Measurements from ENCODE around the gene GCSAML. TPM values are rescaled to one million over a fixed set of nuclear protein-coding genes. Genes with fewer than 3 reads are reported as not detected.
"Not testable (repeated sequence)": the region's sequence is repeated elsewhere in the genome, so short reads cannot be mapped to it uniquely, and the experiment has no call there.

GCSAML gene
- total RNA-seq, result 1 to 10 TPM in 1 of 3 donors, under 1 TPM in 2; 0.05 to 2.4 (median 0.37) TPM

GRCh38 chr1:247548769-247549182 lies at the start of gene GCSAML:
TSS of gene GCSAML (plus strand) at chr1:247549134. CDS start at chr1:247549192, 58 bp downstream.
- H3K4me1 Mint-ChIP-seq (ENCODE audit: low read depth), result peaks cover 6% of the 10 kb centered on the region
- DNase-seq (no peak), ATAC-seq (no peak)
- peaks cover 20% of the 10 kb centered on the region for H3K27me3 Mint-ChIP-seq (ENCODE audit: low read depth)
- no peaks in the 10 kb centered on the region for H3K9me3 Mint-ChIP-seq
- no peaks in the 10 kb centered on the region for H3K36me3 Mint-ChIP-seq (ENCODE audit: insufficient read depth)
- H3K4me3 Mint-ChIP-seq, result no peak within 1 kb of the TSS

- no peaks in the 10 kb centered on the region for H3K4me1 Mint-ChIP-seq (ENCODE audit: low read depth)
- H3K27me3 Mint-ChIP-seq (ENCODE audit: low read depth), result peaks cover 2% of the 10 kb centered on the region
- H3K9me3 Mint-ChIP-seq, result no peaks in the 10 kb centered on the region
- no peaks in the 10 kb centered on the region for H3K36me3 Mint-ChIP-seq (ENCODE audit: insufficient read depth)
- no peak overlapping the region for H3K4me3 Mint-ChIP-seq
- ATAC-seq (no peak), DNase-seq (no peak)
These were observed 48.1 kb upstream of the GCSAML start for GRCh38 chr1:247500865-247501264.

GRCh38 chr1:247506831-247507230 lies 42.1 kb upstream of the GCSAML start:
- H3K27me3 Mint-ChIP-seq (ENCODE audit: low read depth), result peaks cover 2% of the 10 kb centered on the region
- ATAC-seq, result no peak
- no peaks in the 10 kb centered on the region for H3K36me3 Mint-ChIP-seq (ENCODE audit: insufficient read depth)
- H3K4me3 Mint-ChIP-seq, result no peak overlapping the region
- no peaks in the 10 kb centered on the region for H3K9me3 Mint-ChIP-seq
- no peak for DNase-seq
- no peaks in the 10 kb centered on the region for H3K4me1 Mint-ChIP-seq (ENCODE audit: low read depth)

- Mint-ChIP-seq H3K4me3 (no peak overlapping the region), H3K9me3 (no peaks in the 10 kb centered on the region), H3K4me1 (ENCODE audit: low read depth) (no peaks in the 10 kb centered on the region), H3K36me3 (ENCODE audit: insufficient read depth) (peaks cover 1% of the 10 kb centered on the region), H3K27me3 (ENCODE audit: low read depth) (peaks cover 16% of the 10 kb centered on the region)
- ATAC-seq (peak in 1 of 2 donors; percentile 48), DNase-seq (no peak)
These were observed 30.9 kb upstream of the GCSAML start for GRCh38 chr1:247517795-247518612.

GRCh38 chr1:247518613-247518891 lies 30.4 kb upstream of the GCSAML start:
- Mint-ChIP-seq H3K4me1 (ENCODE audit: low read depth) (no peaks in the 10 kb centered on the region), H3K9me3 (no peaks in the 10 kb centered on the region), H3K27me3 (ENCODE audit: low read depth) (peaks cover 16% of the 10 kb centered on the region), H3K36me3 (ENCODE audit: insufficient read depth) (peaks cover 1% of the 10 kb centered on the region), H3K4me3 (no peak overlapping the region)
- DNase-seq (no peak), ATAC-seq (no peak)

GRCh38 chr1:247521886-247522285 lies 27.0 kb upstream of the GCSAML start:
- not testable (repeated sequence) for H3K9me3 Mint-ChIP-seq; ATAC-seq; DNase-seq; H3K27me3 Mint-ChIP-seq (ENCODE audit: low read depth); H3K4me3 Mint-ChIP-seq; H3K4me1 Mint-ChIP-seq (ENCODE audit: low read depth); H3K36me3 Mint-ChIP-seq (ENCODE audit: insufficient read depth)

- no peak for DNase-seq
- peak; percentile 38 to 67 for ATAC-seq
- no peaks in the 10 kb centered on the region for H3K9me3 Mint-ChIP-seq
- H3K4me3 Mint-ChIP-seq, result no peak overlapping the region
- peaks cover 7% of the 10 kb centered on the region for H3K27me3 Mint-ChIP-seq (ENCODE audit: low read depth)
- no peaks in the 10 kb centered on the region for H3K4me1 Mint-ChIP-seq (ENCODE audit: low read depth)
- H3K36me3 Mint-ChIP-seq (ENCODE audit: insufficient read depth), result no peaks in the 10 kb centered on the region
These were observed 20.0 kb upstream of the GCSAML start for GRCh38 chr1:247528812-247529474.

- Mint-ChIP-seq H3K27me3 (ENCODE audit: low read depth) (peaks cover 7% of the 10 kb centered on the region), H3K4me1 (ENCODE audit: low read depth) (no peaks in the 10 kb centered on the region), H3K9me3 (no peaks in the 10 kb centered on the region), H3K36me3 (ENCODE audit: insufficient read depth) (no peaks in the 10 kb centered on the region), H3K4me3 (no peak overlapping the region)
- DNase-seq, result no peak
- ATAC-seq, result no peak
These were observed 19.1 kb upstream of the GCSAML start for GRCh38 chr1:247529771-247530355.

- DNase-seq (no peak), ATAC-seq (no peak)
- Mint-ChIP-seq H3K27me3 (ENCODE audit: low read depth) (peaks cover 7% of the 10 kb centered on the region), H3K4me3 (no peak overlapping the region), H3K4me1 (ENCODE audit: low read depth) (no peaks in the 10 kb centered on the region), H3K36me3 (ENCODE audit: insufficient read depth) (no peaks in the 10 kb centered on the region), H3K9me3 (no peaks in the 10 kb centered on the region)
These were observed 18.1 kb upstream of the GCSAML start for GRCh38 chr1:247530785-247531184.

GRCh38 chr1:247531937-247532336 lies 17.0 kb upstream of the GCSAML start:
- Mint-ChIP-seq H3K9me3 (no peaks in the 10 kb centered on the region), H3K4me1 (ENCODE audit: low read depth) (no peaks in the 10 kb centered on the region), H3K27me3 (ENCODE audit: low read depth) (peaks cover 7% of the 10 kb centered on the region), H3K4me3 (no peak overlapping the region), H3K36me3 (ENCODE audit: insufficient read depth) (no peaks in the 10 kb centered on the region)
- DNase-seq (no peak), ATAC-seq (no peak)

- ATAC-seq, result peak; percentile 18 to 40
- H3K4me1 Mint-ChIP-seq (ENCODE audit: low read depth), result no peaks in the 10 kb centered on the region
- no peaks in the 10 kb centered on the region for H3K9me3 Mint-ChIP-seq
- peaks cover 6% of the 10 kb centered on the region for H3K27me3 Mint-ChIP-seq (ENCODE audit: low read depth)
- no peaks in the 10 kb centered on the region for H3K36me3 Mint-ChIP-seq (ENCODE audit: insufficient read depth)
- no peak overlapping the region for H3K4me3 Mint-ChIP-seq
- DNase-seq, result no peak
These were observed 13.5 kb upstream of the GCSAML start for GRCh38 chr1:247535402-247535801.

- Mint-ChIP-seq H3K4me1 (ENCODE audit: low read depth) (no peaks in the 10 kb centered on the region), H3K4me3 (no peak within 1 kb of the TSS), H3K27me3 (ENCODE audit: low read depth) (peaks cover 6% of the 10 kb centered on the region), H3K36me3 (ENCODE audit: insufficient read depth) (no peaks in the 10 kb centered on the region), H3K9me3 (no peaks in the 10 kb centered on the region)
- no peak for DNase-seq
- ATAC-seq, result no peak
These were observed 12.6 kb upstream of the GCSAML start, which contains the start of gene OR2C3 for GRCh38 chr1:247536340-247536739. TSS of gene OR2C3 (minus strand) at chr1:247536440. CDS start at chr1:247532511, 3,929 bp downstream.

- no peak overlapping the region for H3K4me3 Mint-ChIP-seq
- DNase-seq, result no peak
These were observed 10.4 kb upstream of the GCSAML start for GRCh38 chr1:247538561-247538960.

GRCh38 chr1:247539215-247539614 lies 9.7 kb upstream of the GCSAML start:
- no peaks in the 10 kb centered on the region for H3K4me1 Mint-ChIP-seq (ENCODE audit: low read depth)
- no peak overlapping the region for H3K4me3 Mint-ChIP-seq
- no peaks in the 10 kb centered on the region for H3K36me3 Mint-ChIP-seq (ENCODE audit: insufficient read depth)
- H3K9me3 Mint-ChIP-seq, result no peaks in the 10 kb centered on the region
- peaks cover 3% of the 10 kb centered on the region for H3K27me3 Mint-ChIP-seq (ENCODE audit: low read depth)
- no peak for DNase-seq
- ATAC-seq, result no peak

More at GRCh38 chr1:247538561-247538960, 10.4 kb upstream of the GCSAML start:
- no peak for ATAC-seq
- H3K27me3 Mint-ChIP-seq (ENCODE audit: low read depth), result peaks cover 3% of the 10 kb centered on the region
- no peaks in the 10 kb centered on the region for H3K9me3 Mint-ChIP-seq
- H3K36me3 Mint-ChIP-seq (ENCODE audit: insufficient read depth), result no peaks in the 10 kb centered on the region
- H3K4me1 Mint-ChIP-seq (ENCODE audit: low read depth), result no peaks in the 10 kb centered on the region

- no peaks in the 10 kb centered on the region for H3K36me3 Mint-ChIP-seq (ENCODE audit: insufficient read depth)
- no peak overlapping the region for H3K4me3 Mint-ChIP-seq
- peaks cover 3% of the 10 kb centered on the region for H3K27me3 Mint-ChIP-seq (ENCODE audit: low read depth)
- DNase-seq (no peak), ATAC-seq (no peak)
- H3K4me1 Mint-ChIP-seq (ENCODE audit: low read depth), result no peaks in the 10 kb centered on the region
- no peaks in the 10 kb centered on the region for H3K9me3 Mint-ChIP-seq
These were observed 8.4 kb upstream of the GCSAML start for GRCh38 chr1:247540581-247540980.

All from activated T-cell treated with anti-CD3 and anti-CD28 coated beads, Interleukin-2, amount 50 U/mL, for 4 hours (primary cell).